Measurements from ENCODE around the gene SMC2. TPM values are rescaled to one million over a fixed set of nuclear protein-coding genes. Genes with fewer than 3 reads are reported as not detected.

The SMC2 gene
- total RNA-seq, 3 donors from 2014 or later: 6.6 to 12.3 (median 9.8) TPM

- intact Hi-C loops (cut with DNase I; ENCODE audit: low total_unique reads): no loop called here
- no peak overlapping the region for H3K4me3 ChIP-seq
- TF ChIP-seq POLR2A (IDR thresholded peaks at IDR 0.05) (no peak), POLR2AphosphoS5 (IDR thresholded peaks at IDR 0.05) (no peak), CTCF (IDR thresholded peaks at IDR 0.05) (no peak)
- H3K27me3 ChIP-seq: no peaks in the 10 kb centered on the region
- H3K9me3 ChIP-seq: no peaks in the 10 kb centered on the region
- H3K27ac ChIP-seq: no peak overlapping the region
- H3K4me1 ChIP-seq: no peaks in the 10 kb centered on the region
- H3K36me3 ChIP-seq: peaks cover 10% of the 10 kb centered on the region
- DNase-seq (ENCODE audit: low spot score in 2 of 2): no peak
Observed at GRCh38 chr9:104121022-104121421, 26.9 kb downstream of the SMC2 start.

GRCh38 chr9:104138243-104138868 lies 44.2 kb downstream of the SMC2 start:
- DNase-seq (ENCODE audit: low spot score in 2 of 2): no peak
- intact Hi-C loops (cut with DNase I; ENCODE audit: low total_unique reads): no loop called here

GRCh38 chr9:104142799-104143549 lies 48.9 kb downstream of the SMC2 start:
- no peak overlapping the region for H3K4me3 ChIP-seq
- DNase-seq (ENCODE audit: low spot score in 2 of 2): no peak
- H3K27ac ChIP-seq: no peak overlapping the region
- TF ChIP-seq POLR2AphosphoS5 (IDR thresholded peaks at IDR 0.05): no peak
- no peak for TF ChIP-seq CTCF (IDR thresholded peaks at IDR 0.05)
- no peak for TF ChIP-seq POLR2A (IDR thresholded peaks at IDR 0.05)
- H3K9me3 ChIP-seq: no peaks in the 10 kb centered on the region
- no peaks in the 10 kb centered on the region for H3K4me1 ChIP-seq
- intact Hi-C loops (cut with DNase I; ENCODE audit: low total_unique reads): no loop called here
- H3K27me3 ChIP-seq: no peaks in the 10 kb centered on the region
- H3K36me3 ChIP-seq: no peaks in the 10 kb centered on the region

More at GRCh38 chr9:104138243-104138868, 44.2 kb downstream of the SMC2 start:
- Histone ChIP-seq H3K4me1 (no peaks in the 10 kb centered on the region), H3K4me3 (no peak overlapping the region), H3K9me3 (no peaks in the 10 kb centered on the region), H3K27ac (no peak overlapping the region), H3K36me3 (peaks cover 7% of the 10 kb centered on the region), H3K27me3 (no peaks in the 10 kb centered on the region)
- no peak for TF ChIP-seq POLR2AphosphoS5 (IDR thresholded peaks at IDR 0.05)
- no peak for TF ChIP-seq CTCF (IDR thresholded peaks at IDR 0.05)
- TF ChIP-seq POLR2A (IDR thresholded peaks at IDR 0.05): no peak

GRCh38 chr9:104143550-104143910 lies 49.4 kb downstream of the SMC2 start:
- Histone ChIP-seq H3K27ac (no peak overlapping the region), H3K27me3 (no peaks in the 10 kb centered on the region), H3K4me3 (no peak overlapping the region), H3K36me3 (no peaks in the 10 kb centered on the region), H3K4me1 (no peaks in the 10 kb centered on the region), H3K9me3 (no peaks in the 10 kb centered on the region)
- TF ChIP-seq CTCF (IDR thresholded peaks at IDR 0.05): no peak
- TF ChIP-seq POLR2AphosphoS5 (IDR thresholded peaks at IDR 0.05): no peak
- no peak for TF ChIP-seq POLR2A (IDR thresholded peaks at IDR 0.05)
- intact Hi-C loops (cut with DNase I; ENCODE audit: low total_unique reads): no loop called here
- DNase-seq (ENCODE audit: low spot score in 2 of 2): no peak

GRCh38 chr9:104144336-104144735 lies 50.2 kb downstream of the SMC2 start:
- intact Hi-C loops (cut with DNase I; ENCODE audit: low total_unique reads): no loop called here
- Histone ChIP-seq H3K27me3 (no peaks in the 10 kb centered on the region), H3K27ac (no peak overlapping the region), H3K4me3 (no peak overlapping the region), H3K9me3 (no peaks in the 10 kb centered on the region), H3K36me3 (no peaks in the 10 kb centered on the region), H3K4me1 (no peaks in the 10 kb centered on the region)
- DNase-seq (ENCODE audit: low spot score in 2 of 2): no peak
- TF ChIP-seq CTCF (IDR thresholded peaks at IDR 0.05) (no peak), POLR2AphosphoS5 (IDR thresholded peaks at IDR 0.05) (no peak), POLR2A (IDR thresholded peaks at IDR 0.05) (no peak)
